ENCODE data around the gene TRAPPC6A.

GRCh38 chr19:45189971-45190370 is 11.9 kb upstream of the TRAPPC6A start:
- TF ChIP-seq GATA2 (IDR thresholded peaks at IDR 0.05; ENCODE audit: low read depth, low read length): no peak
- no peak for TF ChIP-seq GATA3 (IDR thresholded peaks at IDR 0.05; ENCODE audit: low read depth, low read length)
